ENCODE data around the gene ST3GAL2. TPM values are rescaled to one million over a fixed set of nuclear protein-coding genes. Genes with fewer than 3 reads are reported as not detected.
A peak's percentile ranks its signal among the peaks of the same experiment; 100 is the strongest.

Gene ST3GAL2
- total and polyA plus RNA-seq, 9 of the 15 experiments (the other 6 are each of a cell fraction or from before 2014, with no cell fraction given) = 1.5 to 108 (median 34.3) TPM

DNA sequence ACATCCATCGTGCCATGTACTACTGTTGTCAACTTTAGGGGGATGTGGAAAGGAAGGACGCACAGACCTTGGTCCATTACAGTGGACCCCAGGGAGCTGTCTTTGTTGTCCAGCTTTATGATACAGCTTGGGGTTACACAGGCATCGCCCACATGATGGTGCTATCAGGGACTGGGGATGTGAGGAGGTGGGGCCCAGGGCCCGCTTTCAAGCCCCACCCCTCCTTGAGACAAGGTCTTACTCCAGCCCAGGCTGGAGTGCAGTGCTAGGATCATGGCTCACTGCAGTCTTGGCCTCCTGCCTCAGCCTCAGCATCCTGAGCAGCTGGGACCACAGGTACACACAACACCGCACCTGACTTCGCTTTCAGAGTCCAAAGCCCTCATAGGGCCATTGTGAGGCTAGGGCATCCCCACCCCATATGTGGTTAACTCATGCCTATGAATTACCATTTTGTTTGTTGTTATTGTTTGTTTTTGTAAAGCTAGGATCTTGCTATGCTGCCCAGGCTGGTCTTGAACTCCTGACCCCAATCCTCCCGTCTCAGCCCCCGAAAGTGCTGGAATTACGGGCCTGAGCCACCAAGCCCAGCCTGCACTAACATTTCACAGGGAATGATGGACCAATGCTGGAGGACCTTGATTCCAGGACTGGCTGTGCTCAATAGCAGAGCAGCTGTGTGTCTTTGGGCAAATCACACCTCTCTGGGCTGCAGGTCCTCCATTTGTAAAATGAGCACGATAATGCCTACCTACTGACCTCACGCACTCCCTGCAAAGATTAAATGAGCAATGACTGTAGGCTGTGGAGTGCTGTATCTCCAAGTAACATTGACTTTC is 17.2 kb downstream of the ST3GAL2 start (continued):
- TF ChIP-seq, protein P1, sequence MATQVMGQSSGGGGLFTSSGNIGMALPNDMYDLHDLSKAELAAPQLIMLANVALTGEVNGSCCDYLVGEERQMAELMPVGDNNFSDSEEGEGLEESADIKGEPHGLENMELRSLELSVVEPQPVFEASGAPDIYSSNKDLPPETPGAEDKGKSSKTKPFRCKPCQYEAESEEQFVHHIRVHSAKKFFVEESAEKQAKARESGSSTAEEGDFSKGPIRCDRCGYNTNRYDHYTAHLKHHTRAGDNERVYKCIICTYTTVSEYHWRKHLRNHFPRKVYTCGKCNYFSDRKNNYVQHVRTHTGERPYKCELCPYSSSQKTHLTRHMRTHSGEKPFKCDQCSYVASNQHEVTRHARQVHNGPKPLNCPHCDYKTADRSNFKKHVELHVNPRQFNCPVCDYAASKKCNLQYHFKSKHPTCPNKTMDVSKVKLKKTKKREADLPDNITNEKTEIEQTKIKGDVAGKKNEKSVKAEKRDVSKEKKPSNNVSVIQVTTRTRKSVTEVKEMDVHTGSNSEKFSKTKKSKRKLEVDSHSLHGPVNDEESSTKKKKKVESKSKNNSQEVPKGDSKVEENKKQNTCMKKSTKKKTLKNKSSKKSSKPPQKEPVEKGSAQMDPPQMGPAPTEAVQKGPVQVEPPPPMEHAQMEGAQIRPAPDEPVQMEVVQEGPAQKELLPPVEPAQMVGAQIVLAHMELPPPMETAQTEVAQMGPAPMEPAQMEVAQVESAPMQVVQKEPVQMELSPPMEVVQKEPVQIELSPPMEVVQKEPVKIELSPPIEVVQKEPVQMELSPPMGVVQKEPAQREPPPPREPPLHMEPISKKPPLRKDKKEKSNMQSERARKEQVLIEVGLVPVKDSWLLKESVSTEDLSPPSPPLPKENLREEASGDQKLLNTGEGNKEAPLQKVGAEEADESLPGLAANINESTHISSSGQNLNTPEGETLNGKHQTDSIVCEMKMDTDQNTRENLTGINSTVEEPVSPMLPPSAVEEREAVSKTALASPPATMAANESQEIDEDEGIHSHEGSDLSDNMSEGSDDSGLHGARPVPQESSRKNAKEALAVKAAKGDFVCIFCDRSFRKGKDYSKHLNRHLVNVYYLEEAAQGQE (IDR thresholded peaks at IDR 0.05; ENCODE audit: borderline replicate concordance) = peak; percentile 39
- TF ChIP-seq, protein P1 (CRISPR knock-in tag; IDR thresholded peaks at IDR 0.05; ENCODE audit: low read depth) = no peak
- TF ChIP-seq SP1 (CRISPR knock-in tag; IDR thresholded peaks at IDR 0.05) (peak; percentile 58), KDM1A (IDR thresholded peaks at IDR 0.05) (peak in 1 of 2 experiments; percentile 59; a peak in 2 of 4 replicates), TCF3 (CRISPR knock-in tag; IDR thresholded peaks at IDR 0.05) (no peak), ZNF133 (CRISPR knock-in tag; IDR thresholded peaks at IDR 0.05) (no peak), CTCF (IDR thresholded peaks at IDR 0.05 in 2 of 3, conservative IDR thresholded peaks at IDR 0.05 in 1 of 3; ENCODE audit: insufficient read depth in 2 of 3, low read depth in 1 of 3, low read length in 3 of 3) (peak; percentile 30 to 48 (median 40); a peak in 4 of 6 replicates)

Data from K562 (cell line).